K562 (cell line): ENCODE measurements around the gene CTDSP1. TPM values are rescaled to one million over a fixed set of nuclear protein-coding genes. Genes with fewer than 3 reads are reported as not detected.
A peak's percentile ranks its signal among the peaks of the same experiment; 100 is the strongest.

Source experiments
- ELF1 ChIP-seq: fragments of 200-800 bp; sonication (Bioruptor generic); IDR thresholded peaks from 2 replicates; pipeline ENCODE4 v1.6.1; 2016; ENCODE audit warnings: missing genetic modification characterization, missing compliant biosample characterization
- GATAD2A ChIP-seq: fragments of 450-650 bp; IDR thresholded peaks from 2 replicates; pipeline ENCODE4 v1.6.1; 2017
- KDM4B ChIP-seq, 2 experiments: fragments of 450-650 bp in 1 of 2; sonication (generic) in 1 of 2; IDR thresholded peaks; 2 replicates each; pipeline ENCODE4 v1.6.1; 2016 to 2017; ENCODE audit warnings: borderline replicate concordance in 2 of 2, antibody characterized with exemption in 1 of 2, low read depth in 1 of 2, mild to moderate bottlenecking in 1 of 2
- MAFK ChIP-seq: IDR thresholded peaks from 2 replicates; pipeline ENCODE4 v1.6.1; 2011; ENCODE audit warnings: low read length, improper control_type of control experiment
- MAX ChIP-seq: sonication (generic); formaldehyde crosslinking; IDR thresholded peaks from 2 replicates; pipeline ENCODE4 v1.9.0; 2022; ENCODE audit warnings: mild to moderate bottlenecking, missing genetic modification reagents
- MGA ChIP-seq: fragments of 450-650 bp; IDR thresholded peaks from 2 replicates; pipeline ENCODE4 v1.6.1; 2016; ENCODE audit warnings: mild to moderate bottlenecking, moderate library complexity
- MLLT1 ChIP-seq, 2 experiments: fragments of 450-650 bp; IDR thresholded peaks; 2 replicates each; pipeline ENCODE4 v1.6.1; 2016
- MYBL2 ChIP-seq, 2 experiments: fragments of 450-650 bp in 1 of 2; sonication (generic) in 1 of 2; formaldehyde crosslinking in 1 of 2; IDR thresholded peaks; 2 replicates each; pipeline versions ENCODE4 v1.6.1 to v1.8.1; 2017 to 2022; ENCODE audit warnings: borderline replicate concordance in 1 of 2, inconsistent platforms in 1 of 2, low read depth in 1 of 2, mild to moderate bottlenecking in 1 of 2, missing genetic modification reagents in 1 of 2, moderate library complexity in 1 of 2
- PHB2 ChIP-seq: fragments of 450-650 bp; IDR thresholded peaks from 2 replicates; pipeline ENCODE4 v1.6.1; 2017; ENCODE audit warnings: low read depth
- PHF21A ChIP-seq: fragments of 450-650 bp; IDR thresholded peaks from 2 replicates; pipeline ENCODE4 v1.6.1; 2017; ENCODE audit warnings: low read depth, borderline replicate concordance
- SRF ChIP-seq, 2 experiments: fragments of 250-450, 450-650 bp in 1 of 2; sonication (Bioruptor Pico) in 1 of 2; sonication (generic) in 1 of 2; formaldehyde crosslinking; IDR thresholded peaks; 2 replicates each; pipeline versions ENCODE4 v1.5.0 to v1.5.1; 2020 to 2022; ENCODE audit warnings: mild to moderate bottlenecking in 1 of 2, missing genetic modification reagents in 1 of 2
- ZBED1 ChIP-seq: IDR thresholded peaks from 2 replicates; pipeline ENCODE4 v1.6.1; 2014
- ZBTB9 ChIP-seq: fragments of 450-650 bp; formaldehyde crosslinking; IDR thresholded peaks from 2 replicates; pipeline ENCODE4 v1.4.0; 2020; ENCODE audit warnings: mild to moderate bottlenecking, moderate library complexity
- polyA plus RNA-seq, 8 experiments: library from polyadenylated mRNA; depleted of rRNA in 4 of 8; stranded (reverse) in 5 of 8; unstranded in 3 of 8; fragments of >200 nt; fragmentation: Nextera tagmentation in 2 of 8; fragmentation: Illumina TruSeq in 1 of 8; extraction: Ambion mirVana in 2 of 8; extraction: Trizol in 1 of 8; gene quantifications; 2 replicates each; pipeline versions ENCODE4 v1.2.1 to v1.2.3, GENCODE V29; 2011 to 2014; ENCODE audit warnings: inconsistent platforms in 1 of 8, missing spikeins in 1 of 8
- total RNA-seq, 7 experiments: library from RNA; depleted of rRNA in 6 of 7; stranded (reverse); fragments of >200 nt in 6 of 7; fragmentation: Illumina TruSeq in 2 of 7; extraction: Trizol in 2 of 7; gene quantifications; 2 replicates each; pipeline versions ENCODE4 v1.2.1 to v1.2.3, GENCODE V29; 2011 to 2021; ENCODE audit warnings: low replicate concordance in 1 of 7

CTDSP1 gene
- total and polyA plus RNA-seq, 9 of the 15 experiments (the other 6 are each of a cell fraction or from before 2014, with no cell fraction given) = 2.4 to 74.8 (median 45.8) TPM

- TF ChIP-seq MGA (no peak), GATAD2A (peak; percentile 11; the same call in 1 of the 2 replicates), MLLT1 (IDR thresholded peaks at IDR 0.05) (peak; percentile 20 to 88; a peak in 2 of 4 replicates), MYBL2 (IDR thresholded peaks at IDR 0.05; ENCODE audit: low read depth) (no peak), MYBL2 (CRISPR knock-in tag; IDR thresholded peaks at IDR 0.05; ENCODE audit: borderline replicate concordance) (no peak), MAX (CRISPR knock-in tag) (no peak; the same call in 1 of the 2 replicates), PHB2 (no peak), ZBED1 (peak; percentile 35; the same call in 1 of the 2 replicates), PHF21A (no peak; the same call in 1 of the 2 replicates), MAFK (no peak), ZBTB9 (no peak), SRF (CRISPR knock-in tag; IDR thresholded peaks at IDR 0.05) (peak; percentile 89 to 98), ELF1 (tag) (no peak), KDM4B (IDR thresholded peaks at IDR 0.05; ENCODE audit: borderline replicate concordance in 2 of 2, low read depth in 1 of 2) (peak in 1 of 2 experiments; percentile 65; a peak in 1 of 4 replicates)
These were observed 1.7 kb upstream of the CTDSP1 start (continued) for GRCh38 chr2:218397820-218398436.
